A549 treated with AZD2906 at 1 μM for 4 hours (cell line): Measurements from ENCODE around the gene VDAC1. TPM values are rescaled to one million over a fixed set of nuclear protein-coding genes. Genes with fewer than 3 reads are reported as not detected.

Experiments used
- total RNA-seq: library from RNA; stranded (reverse); fragments of 200-300 nt; extraction: Qiagen RNA extraction; gene quantifications from 5 replicates; pipeline ENCODE4 v1.2.3, GENCODE V29; 2022

VDAC1 gene, protein sequence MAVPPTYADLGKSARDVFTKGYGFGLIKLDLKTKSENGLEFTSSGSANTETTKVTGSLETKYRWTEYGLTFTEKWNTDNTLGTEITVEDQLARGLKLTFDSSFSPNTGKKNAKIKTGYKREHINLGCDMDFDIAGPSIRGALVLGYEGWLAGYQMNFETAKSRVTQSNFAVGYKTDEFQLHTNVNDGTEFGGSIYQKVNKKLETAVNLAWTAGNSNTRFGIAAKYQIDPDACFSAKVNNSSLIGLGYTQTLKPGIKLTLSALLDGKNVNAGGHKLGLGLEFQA
- total RNA-seq: 376 to 391 TPM (median 379 TPM) in 5 replicates

DNA sequence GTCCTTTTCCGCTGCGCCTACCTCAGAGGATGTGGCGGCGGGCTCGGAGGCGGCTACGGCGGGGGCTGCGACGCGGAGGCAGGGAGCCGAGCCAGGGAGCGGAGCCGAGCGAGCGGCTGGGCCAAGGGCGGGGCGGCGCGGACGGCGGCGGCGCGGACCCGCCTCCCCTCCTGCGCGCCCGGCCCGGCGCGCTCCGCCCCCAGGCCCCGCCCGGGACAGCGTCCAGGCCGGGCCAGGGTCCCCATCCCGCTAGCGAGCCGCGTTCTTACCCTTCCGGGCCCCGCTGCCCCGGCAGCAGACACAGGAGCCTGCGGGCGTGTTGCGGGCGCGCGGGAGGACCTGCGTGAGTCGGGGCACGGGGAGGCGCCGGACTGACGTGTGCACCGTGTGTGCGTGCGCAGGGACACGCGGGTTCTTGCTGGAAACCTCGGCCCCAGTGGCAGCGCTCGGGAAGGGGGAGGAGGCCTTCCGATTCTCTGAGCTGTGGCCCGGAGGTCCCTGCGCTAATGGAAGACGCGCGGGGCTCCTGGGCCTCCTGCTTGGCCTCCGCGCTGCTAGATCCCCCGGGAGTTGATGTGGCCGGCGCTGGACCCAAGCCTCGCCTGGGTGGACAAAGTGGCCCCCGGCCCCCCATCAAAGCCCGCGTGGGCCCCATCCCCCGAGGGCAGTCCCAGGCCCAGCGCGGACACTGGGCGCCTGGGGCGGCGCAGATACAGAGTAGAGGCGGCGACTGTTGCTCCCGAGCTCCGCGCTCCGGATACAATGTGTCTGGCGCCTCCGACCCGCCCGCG lies at the start of gene VDAC1:
VDAC1 (minus strand) TSS at position 350 of the 791 bp plus-strand sequence. CDS start 11,963 bp downstream, outside the sequence.

DNA sequence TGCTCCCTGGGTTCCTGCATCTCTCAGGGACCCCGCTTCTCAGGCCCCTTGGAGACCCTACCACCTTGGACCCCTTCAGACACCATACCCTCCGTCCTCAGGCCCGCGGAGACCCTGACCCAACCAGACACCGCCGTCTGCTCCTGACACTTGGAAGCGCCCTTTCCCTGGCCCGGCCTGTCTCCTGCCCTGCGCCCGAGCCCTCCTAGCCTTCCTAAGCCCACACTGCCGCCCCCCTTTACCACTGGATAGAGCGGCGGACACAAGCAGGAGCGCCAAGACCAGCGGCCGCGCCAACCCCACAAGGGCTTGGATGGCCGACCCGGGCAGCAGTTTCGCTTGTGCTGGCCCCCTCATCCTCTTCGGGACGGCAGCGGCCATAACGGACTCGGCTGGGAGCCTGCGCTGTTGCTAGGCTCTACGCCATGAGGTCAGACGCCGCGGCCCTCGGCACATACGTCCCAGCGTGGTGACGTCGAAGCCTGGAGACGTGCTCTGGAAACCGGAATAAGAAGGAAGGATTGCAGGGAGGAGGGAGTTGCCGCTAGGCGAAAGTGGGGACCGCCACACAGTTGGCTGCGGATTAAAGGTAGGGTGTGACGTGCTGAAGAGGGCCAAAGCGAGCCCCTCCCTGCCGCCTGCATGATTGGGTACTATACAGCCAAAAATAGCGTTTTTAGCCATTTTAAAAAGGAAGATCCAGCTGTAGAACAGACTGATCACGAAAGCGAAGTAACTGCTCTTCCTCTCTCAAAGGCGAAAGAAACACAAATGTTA lies 36.4 kb downstream of the VDAC1 start, which contains the start of gene C5orf15:
C5orf15 (minus strand) TSS at position 422 of the 777 bp plus-strand sequence; CDS start at position 381, 41 bp downstream.

Other genes starting within 250 kb of the VDAC1 start
- 46.0 to 56.6 TPM (median 53.8 TPM) in 5 replicates for gene C5orf15, start 36.4 kb downstream of the VDAC1 start, total RNA-seq
- 9.1 to 10.9 TPM (median 9.9 TPM) in 5 replicates for gene TCF7, start 109.7 kb upstream of the VDAC1 start, total RNA-seq
- gene SKP1, start 172.0 kb upstream of the VDAC1 start, total RNA-seq: 583 to 785 TPM (median 593 TPM) in 5 replicates
- 232 to 266 TPM (median 250 TPM) in 5 replicates for gene PPP2CA, start 221.1 kb upstream of the VDAC1 start, total RNA-seq